HL-60 (cell line): Measurements from ENCODE around the gene CSMD2.

Source experiments
- CTCF ChIP-seq: IDR thresholded peaks from one replicate; pipeline ENCODE4 v1.5.1; 2011; ENCODE audit warnings: low read length, control low read depth, inconsistent platforms; ENCODE audit not compliant: insufficient read depth
- GABPA ChIP-seq: IDR thresholded peaks from 2 replicates; pipeline ENCODE4 v1.6.1; 2012; ENCODE audit warnings: low read depth
- REST ChIP-seq: IDR thresholded peaks from 2 replicates; pipeline ENCODE4 v1.6.1; 2012; ENCODE audit warnings: low read depth; ENCODE audit not compliant: insufficient replicate concordance

GRCh38 chr1:33826311-33826710 lies 338.7 kb downstream of the CSMD2 start:
- no peak for TF ChIP-seq GABPA
- TF ChIP-seq REST, result no peak
- no peak for TF ChIP-seq CTCF
